GM19025 (cell line): ENCODE results near the gene IL10RB.
"Not testable (repeated sequence)": the region's sequence is repeated elsewhere in the genome, so short reads cannot be mapped to it uniquely, and the experiment has no call there.

Experiments
- ATAC-seq: cut with Tn5 transposase; IDR thresholded peaks from one replicate; pipeline ENCODE4 v1.9.1; 2021; ENCODE audit warnings: mild to moderate bottlenecking, low read depth, moderate library complexity; ENCODE audit not compliant: unreplicated experiment

Gene IL10RB

GRCh38 chr21:33266050-33266788, at the start of gene IL10RB:
Gene IL10RB (plus strand): TSS chr21:33266367. CDS start chr21:33266466, 99 bp downstream.
- peak; percentile 26 for ATAC-seq

GRCh38 chr21:33217138-33217520, 49.0 kb upstream of the IL10RB start:
- no peak for ATAC-seq

DNA sequence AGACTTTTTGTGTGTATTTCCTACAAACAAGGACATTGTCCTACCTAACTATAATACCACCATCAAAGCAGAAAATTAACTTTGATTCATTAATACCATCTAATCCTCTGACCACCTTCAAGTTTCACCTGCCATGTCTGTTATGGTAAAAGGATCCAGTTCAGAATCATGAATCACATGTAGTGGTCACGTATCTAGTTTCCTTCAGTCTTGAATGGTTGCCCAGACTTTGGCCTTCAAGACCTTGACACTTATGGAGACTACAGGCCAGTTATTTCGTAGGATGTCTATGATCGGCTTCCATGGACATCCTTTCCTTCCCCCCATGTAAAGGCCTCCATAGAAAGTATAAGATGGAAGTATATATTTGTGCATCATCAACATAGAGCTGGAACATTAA, 46.9 kb upstream of the IL10RB start:
- no peak for ATAC-seq

DNA sequence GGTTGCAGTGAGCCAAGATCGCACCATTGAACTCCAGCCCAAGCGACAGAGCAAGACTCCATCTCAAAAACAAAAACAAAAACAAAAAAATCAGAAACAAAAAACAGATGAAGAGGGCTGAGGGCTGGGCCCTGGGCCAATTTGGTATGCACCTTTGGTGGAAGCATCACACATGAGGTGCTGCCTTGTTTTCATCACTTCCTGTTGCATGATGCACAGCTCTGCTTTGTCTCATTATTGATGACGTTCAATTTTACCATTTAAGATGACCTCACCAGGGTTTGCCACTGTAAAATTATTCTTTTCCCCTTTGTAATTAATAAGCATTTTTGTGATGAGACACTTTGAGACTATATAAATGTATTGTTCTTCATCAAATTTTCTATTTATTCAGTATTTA, 46.2 kb upstream of the IL10RB start:
- no peak for ATAC-seq

DNA sequence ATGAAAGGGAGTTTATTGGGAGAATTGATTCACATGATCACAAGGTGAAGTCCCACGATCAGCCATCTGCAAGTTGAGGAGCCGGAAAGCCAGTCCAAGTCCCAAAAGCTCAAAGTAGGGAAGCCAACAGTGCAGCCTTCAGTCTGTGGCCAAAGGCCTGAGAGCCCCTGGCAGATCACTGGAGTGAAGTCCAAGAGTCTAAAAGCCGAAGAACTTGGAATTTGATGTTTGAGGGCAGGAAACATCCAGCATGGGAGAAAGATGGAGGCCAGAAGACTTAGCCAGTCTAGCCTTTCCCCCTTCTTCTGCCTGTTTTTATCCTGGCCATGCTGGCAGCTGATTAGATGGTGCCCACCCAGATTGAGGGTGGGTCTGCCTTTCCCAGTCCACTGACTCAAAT, 40.8 kb upstream of the IL10RB start:
- ATAC-seq = not testable (repeated sequence)

GRCh38 chr21:33228455-33228854, 37.7 kb upstream of the IL10RB start:
- ATAC-seq = no peak

DNA sequence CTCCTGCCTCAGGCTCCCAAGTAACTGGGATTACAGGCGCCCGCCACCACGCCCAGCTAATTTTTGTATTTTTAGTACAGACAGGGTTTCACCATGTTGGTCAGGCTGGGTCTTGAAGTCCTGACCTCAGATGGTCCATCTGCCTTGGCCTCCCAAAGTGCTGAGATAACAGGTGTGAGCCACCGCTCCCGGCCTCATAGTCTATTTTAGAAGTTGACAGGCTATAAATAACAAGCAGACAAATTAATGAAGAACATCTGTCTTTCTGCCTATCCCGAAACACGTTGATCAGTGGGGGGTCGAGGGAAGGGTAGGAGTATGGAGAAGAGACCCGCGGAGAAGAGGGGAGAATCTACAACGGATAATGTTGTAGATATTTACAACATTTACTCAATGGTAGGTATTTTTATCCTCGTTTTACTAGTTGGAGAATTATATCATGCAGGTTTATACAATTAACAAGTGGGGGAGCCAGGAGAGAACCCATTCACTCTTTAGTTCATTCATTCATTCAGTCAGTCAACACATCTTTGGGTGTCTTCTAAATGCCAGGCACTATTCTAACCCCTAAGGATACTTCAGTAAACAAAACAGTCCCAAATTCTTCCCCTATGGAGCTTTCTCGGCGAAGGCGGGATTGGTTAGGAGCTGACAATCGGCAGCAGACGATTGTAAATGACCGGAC, 36.9 kb upstream of the IL10RB start:
- ATAC-seq = no peak

DNA sequence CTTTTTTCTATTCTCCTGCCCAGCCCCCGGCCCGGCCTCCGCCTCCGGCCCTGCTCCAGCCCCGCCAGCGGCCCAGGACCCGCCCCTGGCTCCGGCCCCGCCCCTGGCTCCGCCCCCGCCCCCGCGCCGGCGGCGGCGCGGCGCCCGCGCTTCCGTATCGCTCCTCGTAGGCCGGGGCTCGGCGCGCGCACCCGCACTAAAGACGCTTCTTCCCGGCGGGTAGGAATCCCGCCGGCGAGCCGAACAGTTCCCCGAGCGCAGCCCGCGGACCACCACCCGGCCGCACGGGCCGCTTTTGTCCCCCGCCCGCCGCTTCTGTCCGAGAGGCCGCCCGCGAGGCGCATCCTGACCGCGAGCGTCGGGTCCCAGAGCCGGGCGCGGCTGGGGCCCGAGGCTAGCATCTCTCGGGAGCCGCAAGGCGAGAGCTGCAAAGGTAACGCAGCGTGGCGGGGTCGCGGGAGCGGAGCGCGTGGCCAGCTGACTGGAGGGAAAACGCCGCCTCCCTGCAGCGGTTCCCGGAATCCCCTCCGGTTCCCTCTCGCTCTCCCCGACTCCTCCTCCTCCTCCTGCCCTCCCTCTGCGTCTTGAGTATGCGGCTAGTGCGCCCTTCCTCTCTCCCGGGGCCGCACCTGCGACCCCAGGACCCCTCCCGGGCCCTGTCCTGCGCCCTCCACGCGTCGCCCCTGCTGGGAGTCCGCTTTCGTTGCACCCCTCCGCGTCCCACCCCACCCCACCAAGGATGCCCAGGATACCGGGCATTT, 36.2 kb upstream of the IL10RB start, which contains the start of gene IFNAR2:
Gene IFNAR2 (plus strand): TSS at position 155 of the 761 bp plus-strand sequence. CDS start 11,985 bp downstream, outside the sequence.
- peak; percentile 68 for ATAC-seq

DNA sequence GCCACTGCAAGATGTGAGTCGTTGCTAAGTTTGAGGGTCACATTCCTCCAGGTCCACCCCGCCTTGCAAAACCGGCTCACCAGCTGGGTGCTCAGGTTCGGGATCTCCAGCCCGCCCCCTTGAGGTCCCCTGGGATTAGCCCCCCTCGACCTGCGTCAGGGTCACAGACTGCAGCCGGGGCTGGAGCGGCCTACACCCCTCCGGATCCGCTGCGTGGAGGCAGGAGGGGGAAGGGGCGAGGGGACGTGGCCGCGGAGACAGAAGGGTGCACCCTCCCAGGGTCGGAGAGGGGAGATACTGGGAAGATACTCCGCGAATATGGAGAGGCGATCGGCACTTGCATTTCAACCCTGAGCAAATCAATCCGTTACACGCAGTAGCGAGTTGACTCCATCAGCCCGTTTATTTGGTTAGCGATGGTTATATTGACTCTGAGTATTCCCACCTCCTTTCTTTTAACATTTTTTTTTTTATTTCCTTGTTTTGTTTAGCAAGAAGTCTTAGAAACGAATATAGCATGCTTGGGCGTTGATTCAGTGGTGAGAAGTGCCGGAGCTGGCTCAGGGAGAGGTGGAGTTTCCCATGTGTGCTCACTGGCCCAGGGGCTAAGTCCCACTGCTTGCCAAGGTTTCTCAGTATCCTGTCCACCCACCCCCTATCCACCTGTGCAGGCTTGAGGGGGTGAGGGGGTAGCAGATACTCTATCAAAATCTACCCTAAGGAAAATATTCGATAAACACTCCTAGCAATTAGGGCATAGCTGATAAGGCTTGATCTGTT, 35.4 kb upstream of the IL10RB start:
- ATAC-seq = peak; percentile 7

- no peak for ATAC-seq
Observed at GRCh38 chr21:33231526-33231925, 34.6 kb upstream of the IL10RB start.

- ATAC-seq = no peak
Observed at GRCh38 chr21:33232291-33233034, 33.7 kb upstream of the IL10RB start.

- no peak for ATAC-seq
Observed at GRCh38 chr21:33234635-33235520, 31.3 kb upstream of the IL10RB start.

GRCh38 chr21:33236013-33236686, 30.0 kb upstream of the IL10RB start:
- ATAC-seq = no peak

- ATAC-seq = no peak
Observed at GRCh38 chr21:33236766-33237165, 29.4 kb upstream of the IL10RB start.

DNA sequence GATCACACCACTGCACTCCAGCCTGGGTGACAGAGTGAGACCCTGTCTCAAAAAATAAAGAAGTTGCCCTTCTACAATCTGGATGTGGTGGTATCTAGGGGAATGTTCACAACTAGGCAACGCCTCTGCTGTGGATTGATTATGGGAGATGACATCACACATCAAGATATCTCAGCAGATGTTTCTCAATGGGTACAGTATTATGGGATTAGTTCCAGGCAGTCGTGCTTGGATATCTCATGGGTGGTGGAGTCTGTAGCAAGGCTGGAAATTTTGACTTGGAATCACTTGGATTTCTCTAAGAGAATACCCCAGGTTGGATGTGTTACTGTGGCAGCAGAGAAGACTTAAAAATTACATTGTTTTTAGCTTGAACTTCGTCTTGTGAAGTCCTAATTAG, 28.7 kb upstream of the IL10RB start:
- no peak for ATAC-seq

DNA sequence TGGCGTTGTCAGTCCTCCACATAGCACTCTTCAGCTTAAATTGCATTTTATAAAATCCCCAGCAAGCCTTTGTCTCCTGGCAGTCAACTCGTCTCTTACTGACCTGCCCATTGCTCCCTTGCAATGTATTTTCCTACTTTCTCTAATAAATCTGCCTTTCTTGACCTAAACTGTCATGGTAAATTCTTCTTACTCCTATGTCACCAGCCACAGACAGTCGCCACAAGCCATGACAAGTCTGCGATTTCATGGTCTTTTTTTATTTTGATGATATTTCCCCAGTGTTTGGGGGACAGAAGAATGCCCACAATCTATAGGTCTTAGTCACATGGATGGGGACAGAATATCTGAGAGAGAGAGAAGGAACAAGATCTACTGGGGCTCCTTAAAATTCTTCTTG, 28.0 kb upstream of the IL10RB start:
- peak; percentile 2 for ATAC-seq

- ATAC-seq = peak; percentile 81
Observed at GRCh38 chr21:33238565-33239255, 27.5 kb upstream of the IL10RB start.
